ENCODE data around the gene SPARCL1.
"Not testable (repeated sequence)": the region's sequence is repeated elsewhere in the genome, so short reads cannot be mapped to it uniquely, and the experiment has no call there.

SPARCL1 gene
- 0 reads per million in 3 donors for total RNA-seq

DNA sequence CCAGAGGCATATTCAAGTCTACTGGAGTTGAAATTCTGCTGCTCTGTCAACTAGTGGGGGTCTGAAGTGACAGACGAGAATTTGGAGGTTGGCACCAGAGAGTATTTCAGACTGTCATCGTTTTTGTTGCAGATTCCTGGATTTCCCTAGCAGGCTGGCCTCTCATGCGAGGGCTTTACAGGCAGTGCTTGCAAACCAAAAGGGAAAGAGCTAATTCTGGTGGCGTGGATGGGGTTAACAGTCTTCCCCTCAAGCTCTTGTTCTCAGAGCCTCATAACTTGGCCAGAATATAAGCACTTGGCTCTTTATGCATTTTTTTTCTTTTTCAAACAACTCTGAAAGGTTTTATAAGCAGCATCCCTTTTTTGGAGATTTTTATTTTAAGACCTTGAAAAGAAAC, at the start of gene SPARCL1:
TSS of gene SPARCL1 (minus strand) at position 190 of the 400 bp plus-strand sequence. CDS start 29,802 bp downstream, outside the sequence.
- no peaks in the 10 kb centered on the region for H3K4me1 ChIP-seq (ENCODE audit: control insufficient read depth, insufficient read depth, low read length, poor library complexity, severe bottlenecking)
- H3K27me3 ChIP-seq (replicated peaks; ENCODE audit: control insufficient read depth, insufficient read depth, low read length, poor library complexity, severe bottlenecking): no peaks in the 10 kb centered on the region
- H3K36me3 ChIP-seq (ENCODE audit: control insufficient read depth, insufficient read depth, low read length): no peaks in the 10 kb centered on the region
- no peak within 1 kb of the TSS for H3K4me3 ChIP-seq (ENCODE audit: insufficient read depth, low read depth, low read length, poor library complexity, severe bottlenecking)
- H3K27ac ChIP-seq (ENCODE audit: insufficient read depth, low read length, poor library complexity, severe bottlenecking): no peak within 1 kb of the TSS
- no peak for DNase-seq
- no peaks in the 10 kb centered on the region for H3K9me3 ChIP-seq (ENCODE audit: control insufficient read depth, low read length)

DNA sequence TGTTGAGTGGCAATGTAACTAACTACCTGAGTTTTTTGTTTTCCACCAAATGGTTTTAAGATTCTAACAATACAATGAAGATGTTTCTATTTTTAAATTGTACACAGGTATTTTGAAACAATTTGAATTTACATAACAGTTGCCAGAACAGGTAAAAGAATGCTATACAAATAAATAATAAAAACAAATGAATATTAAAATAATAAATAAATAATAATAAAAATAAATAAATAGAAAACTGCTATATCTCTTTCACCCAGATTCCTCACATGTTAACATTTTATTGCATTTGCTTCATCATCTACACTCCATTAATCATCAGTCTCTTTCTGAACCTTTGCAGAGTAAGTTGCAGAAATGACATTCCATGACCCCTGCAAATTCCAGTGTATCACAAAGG, 46.8 kb upstream of the SPARCL1 start:
- H3K9me3 ChIP-seq (ENCODE audit: control insufficient read depth, low read length): no peaks in the 10 kb centered on the region
- H3K27me3 ChIP-seq (replicated peaks; ENCODE audit: control insufficient read depth, insufficient read depth, low read length, poor library complexity, severe bottlenecking): no peaks in the 10 kb centered on the region
- no peak for DNase-seq
- no peaks in the 10 kb centered on the region for H3K36me3 ChIP-seq (ENCODE audit: control insufficient read depth, insufficient read depth, low read length)
- H3K4me3 ChIP-seq (ENCODE audit: insufficient read depth, low read depth, low read length, poor library complexity, severe bottlenecking): no peak overlapping the region
- no peak overlapping the region for H3K27ac ChIP-seq (ENCODE audit: insufficient read depth, low read length, poor library complexity, severe bottlenecking)
- H3K4me1 ChIP-seq (ENCODE audit: control insufficient read depth, insufficient read depth, low read length, poor library complexity, severe bottlenecking): no peaks in the 10 kb centered on the region

GRCh38 chr4:87575408-87575807, 46.2 kb upstream of the SPARCL1 start:
- H3K9me3 ChIP-seq (ENCODE audit: control insufficient read depth, low read length): no peaks in the 10 kb centered on the region
- H3K27ac ChIP-seq (ENCODE audit: insufficient read depth, low read length, poor library complexity, severe bottlenecking): no peak overlapping the region
- DNase-seq: no peak
- no peak overlapping the region for H3K4me3 ChIP-seq (ENCODE audit: insufficient read depth, low read depth, low read length, poor library complexity, severe bottlenecking)
- H3K4me1 ChIP-seq (ENCODE audit: control insufficient read depth, insufficient read depth, low read length, poor library complexity, severe bottlenecking): no peaks in the 10 kb centered on the region
- H3K27me3 ChIP-seq (replicated peaks; ENCODE audit: control insufficient read depth, insufficient read depth, low read length, poor library complexity, severe bottlenecking): no peaks in the 10 kb centered on the region
- no peaks in the 10 kb centered on the region for H3K36me3 ChIP-seq (ENCODE audit: control insufficient read depth, insufficient read depth, low read length)

- no peak overlapping the region for H3K27ac ChIP-seq (ENCODE audit: insufficient read depth, low read length, poor library complexity, severe bottlenecking)
- no peak for DNase-seq
These were observed 45.8 kb upstream of the SPARCL1 start for GRCh38 chr4:87574996-87575395.

GRCh38 chr4:87574376-87574775, 45.2 kb upstream of the SPARCL1 start:
- H3K4me3 ChIP-seq (ENCODE audit: insufficient read depth, low read depth, low read length, poor library complexity, severe bottlenecking); H3K27me3 ChIP-seq (replicated peaks; ENCODE audit: control insufficient read depth, insufficient read depth, low read length, poor library complexity, severe bottlenecking); DNase-seq; H3K4me1 ChIP-seq (ENCODE audit: control insufficient read depth, insufficient read depth, low read length, poor library complexity, severe bottlenecking); H3K36me3 ChIP-seq (ENCODE audit: control insufficient read depth, insufficient read depth, low read length); H3K9me3 ChIP-seq (ENCODE audit: control insufficient read depth, low read length); H3K27ac ChIP-seq (ENCODE audit: insufficient read depth, low read length, poor library complexity, severe bottlenecking): not testable (repeated sequence)

More at GRCh38 chr4:87574996-87575395, 45.8 kb upstream of the SPARCL1 start:
- Histone ChIP-seq H3K9me3 (ENCODE audit: control insufficient read depth, low read length) (no peaks in the 10 kb centered on the region), H3K4me1 (ENCODE audit: control insufficient read depth, insufficient read depth, low read length, poor library complexity, severe bottlenecking) (no peaks in the 10 kb centered on the region), H3K27me3 (replicated peaks; ENCODE audit: control insufficient read depth, insufficient read depth, low read length, poor library complexity, severe bottlenecking) (no peaks in the 10 kb centered on the region), H3K36me3 (ENCODE audit: control insufficient read depth, insufficient read depth, low read length) (no peaks in the 10 kb centered on the region), H3K4me3 (ENCODE audit: insufficient read depth, low read depth, low read length, poor library complexity, severe bottlenecking) (no peak overlapping the region)

DNA sequence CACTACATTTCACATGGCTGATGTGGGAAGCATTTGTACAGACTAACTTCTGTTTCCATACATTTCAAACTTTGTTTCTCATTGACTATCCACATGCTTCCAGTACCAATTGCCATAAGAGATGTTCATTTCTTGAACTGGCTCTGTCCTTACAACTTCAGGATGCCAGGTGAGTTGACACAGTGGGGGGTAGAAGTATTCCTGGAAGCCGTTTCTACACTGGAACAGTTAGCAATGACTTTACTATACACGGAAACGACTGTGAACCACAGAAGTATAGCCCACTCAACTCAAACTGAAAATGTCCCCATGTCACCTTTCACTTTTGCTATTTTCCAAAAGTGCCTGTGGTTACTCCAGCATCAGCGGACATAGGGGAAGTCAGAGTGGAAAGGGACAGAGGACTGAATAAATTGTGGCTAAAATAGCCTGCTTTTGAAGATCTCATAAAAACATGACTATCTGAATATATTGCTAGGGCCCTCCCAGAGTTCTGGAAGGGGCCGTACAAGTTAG, 41.2 kb upstream of the SPARCL1 start:
- Histone ChIP-seq H3K4me1 (ENCODE audit: control insufficient read depth, insufficient read depth, low read length, poor library complexity, severe bottlenecking) (no peaks in the 10 kb centered on the region), H3K9me3 (ENCODE audit: control insufficient read depth, low read length) (no peaks in the 10 kb centered on the region), H3K27me3 (replicated peaks; ENCODE audit: control insufficient read depth, insufficient read depth, low read length, poor library complexity, severe bottlenecking) (no peaks in the 10 kb centered on the region), H3K4me3 (ENCODE audit: insufficient read depth, low read depth, low read length, poor library complexity, severe bottlenecking) (no peak overlapping the region), H3K36me3 (ENCODE audit: control insufficient read depth, insufficient read depth, low read length) (no peaks in the 10 kb centered on the region), H3K27ac (ENCODE audit: insufficient read depth, low read length, poor library complexity, severe bottlenecking) (no peak overlapping the region)
- DNase-seq: no peak

GRCh38 chr4:87567191-87567590, 38.0 kb upstream of the SPARCL1 start:
- no peak for DNase-seq

DNA sequence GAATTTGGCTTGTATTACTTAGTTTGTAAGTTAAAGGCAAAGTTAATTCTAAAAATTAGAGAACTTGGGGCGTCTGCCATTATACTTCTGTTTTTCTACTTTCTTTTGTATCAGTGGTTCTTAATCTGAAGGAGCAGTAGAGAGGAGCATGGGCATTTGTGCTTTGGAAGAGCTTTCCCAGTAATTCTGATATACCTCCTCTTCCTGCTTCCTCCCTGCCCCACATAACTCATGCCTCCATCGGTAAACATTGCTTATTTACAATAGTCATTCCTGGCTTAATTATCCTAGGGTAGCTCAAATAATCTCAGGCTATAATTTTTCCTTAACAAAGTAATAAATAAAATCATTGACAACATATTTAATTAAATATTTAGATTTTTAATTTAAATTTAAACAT, 37.1 kb upstream of the SPARCL1 start:
- Histone ChIP-seq H3K27me3 (replicated peaks; ENCODE audit: control insufficient read depth, insufficient read depth, low read length, poor library complexity, severe bottlenecking) (no peaks in the 10 kb centered on the region), H3K4me1 (ENCODE audit: control insufficient read depth, insufficient read depth, low read length, poor library complexity, severe bottlenecking) (no peaks in the 10 kb centered on the region), H3K36me3 (ENCODE audit: control insufficient read depth, insufficient read depth, low read length) (no peaks in the 10 kb centered on the region), H3K4me3 (ENCODE audit: insufficient read depth, low read depth, low read length, poor library complexity, severe bottlenecking) (no peak overlapping the region), H3K9me3 (ENCODE audit: control insufficient read depth, low read length) (no peaks in the 10 kb centered on the region), H3K27ac (ENCODE audit: insufficient read depth, low read length, poor library complexity, severe bottlenecking) (no peak overlapping the region)
- DNase-seq: no peak

More at GRCh38 chr4:87567191-87567590, 38.0 kb upstream of the SPARCL1 start:
- Histone ChIP-seq H3K4me1 (ENCODE audit: control insufficient read depth, insufficient read depth, low read length, poor library complexity, severe bottlenecking) (no peaks in the 10 kb centered on the region), H3K36me3 (ENCODE audit: control insufficient read depth, insufficient read depth, low read length) (no peaks in the 10 kb centered on the region), H3K4me3 (ENCODE audit: insufficient read depth, low read depth, low read length, poor library complexity, severe bottlenecking) (no peak overlapping the region), H3K9me3 (ENCODE audit: control insufficient read depth, low read length) (no peaks in the 10 kb centered on the region), H3K27me3 (replicated peaks; ENCODE audit: control insufficient read depth, insufficient read depth, low read length, poor library complexity, severe bottlenecking) (no peaks in the 10 kb centered on the region), H3K27ac (ENCODE audit: insufficient read depth, low read length, poor library complexity, severe bottlenecking) (no peak overlapping the region)

DNA sequence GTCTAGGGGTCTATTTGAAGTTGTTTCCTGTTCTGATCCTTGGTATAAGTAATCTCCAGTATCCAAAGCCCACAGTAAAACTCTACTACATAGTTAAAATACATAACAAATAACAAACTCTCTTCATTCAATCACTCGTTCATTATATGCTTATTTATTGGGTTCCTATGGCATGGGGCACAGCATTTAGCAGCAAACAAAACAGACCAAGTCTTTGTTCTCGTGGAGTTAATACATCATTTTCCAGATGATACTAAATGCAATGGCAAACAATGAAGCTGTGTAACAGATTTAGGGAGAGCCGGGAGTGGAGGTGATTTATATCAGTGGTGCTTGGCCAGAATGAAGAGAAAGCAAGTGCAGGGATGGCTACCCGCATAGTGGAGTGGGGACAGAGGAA, 36.6 kb upstream of the SPARCL1 start:
- H3K27me3 ChIP-seq (replicated peaks; ENCODE audit: control insufficient read depth, insufficient read depth, low read length, poor library complexity, severe bottlenecking): no peaks in the 10 kb centered on the region
- no peak overlapping the region for H3K4me3 ChIP-seq (ENCODE audit: insufficient read depth, low read depth, low read length, poor library complexity, severe bottlenecking)
- no peaks in the 10 kb centered on the region for H3K4me1 ChIP-seq (ENCODE audit: control insufficient read depth, insufficient read depth, low read length, poor library complexity, severe bottlenecking)
- no peaks in the 10 kb centered on the region for H3K36me3 ChIP-seq (ENCODE audit: control insufficient read depth, insufficient read depth, low read length)
- H3K9me3 ChIP-seq (ENCODE audit: control insufficient read depth, low read length): no peaks in the 10 kb centered on the region
- no peak overlapping the region for H3K27ac ChIP-seq (ENCODE audit: insufficient read depth, low read length, poor library complexity, severe bottlenecking)
- DNase-seq: no peak

DNA sequence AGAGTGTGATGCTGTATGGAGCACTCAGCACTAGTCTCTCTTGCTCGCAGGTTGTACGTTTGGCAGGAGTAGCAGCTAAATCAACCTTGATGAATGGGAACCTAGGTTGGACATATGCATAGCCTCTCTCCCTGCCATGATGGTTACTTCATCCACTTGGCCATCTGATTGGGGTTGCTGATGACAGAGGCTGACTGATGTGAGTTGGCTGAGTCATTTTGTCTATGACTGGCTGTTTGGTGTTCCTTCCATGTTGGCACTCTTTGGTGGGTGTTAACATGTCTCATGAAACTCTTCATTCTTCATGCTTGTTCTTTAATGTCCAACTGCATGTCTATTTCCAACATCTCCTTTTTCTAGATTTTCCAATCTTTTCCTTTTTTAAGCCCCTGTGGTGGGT, 31.6 kb upstream of the SPARCL1 start:
- Histone ChIP-seq H3K9me3 (ENCODE audit: control insufficient read depth, low read length) (no peaks in the 10 kb centered on the region), H3K4me3 (ENCODE audit: insufficient read depth, low read depth, low read length, poor library complexity, severe bottlenecking) (no peak overlapping the region), H3K4me1 (ENCODE audit: control insufficient read depth, insufficient read depth, low read length, poor library complexity, severe bottlenecking) (peaks cover 3% of the 10 kb centered on the region), H3K27ac (ENCODE audit: insufficient read depth, low read length, poor library complexity, severe bottlenecking) (no peak overlapping the region), H3K27me3 (replicated peaks; ENCODE audit: control insufficient read depth, insufficient read depth, low read length, poor library complexity, severe bottlenecking) (no peaks in the 10 kb centered on the region), H3K36me3 (ENCODE audit: control insufficient read depth, insufficient read depth, low read length) (no peaks in the 10 kb centered on the region)
- no peak for DNase-seq
